Endometrium (tissue), 2 donors: ENCODE data around the gene PFN4.
"Not testable (repeated sequence)": the region's sequence is repeated elsewhere in the genome, so short reads cannot be mapped to it uniquely, and the experiment has no call there.

Source experiments
- FAIRE-seq: peaks from 2 replicates; lab custom pipeline; 2012; peaks lifted over from hg19 to GRCh38; lab: Jason Lieb, UNC
- donor health status: control.
- donor health status: control.

Gene PFN4

DNA sequence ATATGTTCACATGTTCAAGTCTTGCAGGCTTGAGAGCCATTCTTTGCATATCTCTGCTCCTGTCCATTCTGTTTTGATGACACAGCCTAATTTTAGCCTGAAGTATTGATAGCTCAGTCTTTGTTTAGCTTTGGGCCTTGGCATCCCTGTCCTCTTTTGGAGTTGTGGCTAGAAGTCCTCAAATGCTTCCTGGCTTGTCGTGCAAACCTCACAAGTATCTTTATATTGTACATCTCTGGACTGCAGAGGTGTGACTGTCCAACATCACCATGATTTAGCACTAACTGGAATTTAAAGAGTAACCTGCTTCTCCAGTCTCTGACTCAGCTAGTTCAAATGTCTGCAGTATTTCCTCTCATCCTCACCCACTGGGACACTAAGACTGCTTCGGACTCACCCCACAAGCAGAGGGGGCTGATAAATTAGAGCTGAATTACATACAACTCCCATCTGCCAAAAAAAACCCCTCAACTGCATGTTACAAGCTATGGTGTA, 11.7 kb downstream of the PFN4 start:
- FAIRE-seq: no peak

DNA sequence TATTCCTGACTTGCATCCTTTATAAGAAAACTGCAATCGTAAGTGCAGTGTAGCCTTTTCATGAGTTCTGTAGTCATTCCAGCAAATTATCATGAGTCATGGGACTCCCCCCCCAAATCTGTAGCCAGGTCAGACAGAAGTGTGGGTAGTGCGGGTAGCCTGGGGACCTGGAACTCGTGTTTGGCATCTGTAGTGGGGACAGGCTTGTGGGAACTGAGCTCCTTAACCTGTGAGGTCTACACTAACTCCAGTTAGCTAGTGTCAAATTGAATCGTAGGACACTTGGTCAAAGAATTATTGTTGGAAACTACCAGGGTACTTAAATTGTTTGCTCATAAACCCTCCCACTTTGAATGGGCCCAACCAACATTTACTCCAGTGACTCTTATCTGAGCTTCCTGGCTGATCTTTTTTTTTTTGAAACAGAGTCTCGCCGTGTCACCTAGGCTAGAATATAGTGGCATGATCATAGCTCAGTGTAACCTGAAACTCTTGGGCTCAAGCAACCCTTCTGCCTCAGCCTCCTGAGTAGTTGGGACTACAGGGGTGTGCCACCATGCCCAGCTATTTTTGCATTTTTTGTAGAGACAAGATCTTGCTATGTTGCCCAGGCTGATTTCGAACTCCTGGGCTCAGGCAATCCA, 12.4 kb downstream of the PFN4 start:
- no peak for FAIRE-seq

DNA sequence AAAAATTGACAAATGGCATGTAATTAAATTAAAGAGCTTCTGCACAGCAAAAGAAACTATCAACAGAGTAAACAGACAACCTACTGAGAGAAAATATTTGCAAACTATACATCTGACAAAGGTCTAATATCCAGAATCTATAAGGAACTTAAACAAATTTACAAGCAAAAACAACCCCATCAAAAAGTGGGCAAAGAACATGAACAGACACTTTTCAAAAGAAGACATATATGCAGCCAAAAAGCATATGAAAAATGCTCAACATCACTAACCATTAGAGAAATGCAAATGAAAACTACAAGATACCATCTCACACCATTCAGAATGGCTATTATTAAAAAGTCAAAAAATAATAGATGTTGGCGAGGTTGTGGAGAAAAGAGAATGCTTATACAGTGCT, 13.7 kb downstream of the PFN4 start:
- FAIRE-seq: not testable (repeated sequence)

DNA sequence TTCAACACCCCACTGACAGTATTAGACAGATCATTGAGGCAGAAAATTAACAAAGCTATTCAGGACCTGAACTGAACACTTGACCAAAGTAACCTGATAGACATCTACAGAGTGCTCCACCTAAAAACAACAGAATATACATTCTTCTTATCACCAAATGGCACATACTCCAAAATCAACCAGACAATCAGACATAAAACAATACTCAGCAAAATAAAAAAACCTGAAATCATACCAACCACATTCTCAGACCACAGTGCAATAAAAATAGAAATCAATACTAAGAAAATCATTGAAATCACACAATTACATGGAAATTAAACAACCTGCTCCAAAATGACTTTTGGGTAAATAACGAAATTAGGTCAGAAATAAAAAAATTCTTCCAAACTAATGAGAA, 15.8 kb downstream of the PFN4 start:
- FAIRE-seq: no peak

DNA sequence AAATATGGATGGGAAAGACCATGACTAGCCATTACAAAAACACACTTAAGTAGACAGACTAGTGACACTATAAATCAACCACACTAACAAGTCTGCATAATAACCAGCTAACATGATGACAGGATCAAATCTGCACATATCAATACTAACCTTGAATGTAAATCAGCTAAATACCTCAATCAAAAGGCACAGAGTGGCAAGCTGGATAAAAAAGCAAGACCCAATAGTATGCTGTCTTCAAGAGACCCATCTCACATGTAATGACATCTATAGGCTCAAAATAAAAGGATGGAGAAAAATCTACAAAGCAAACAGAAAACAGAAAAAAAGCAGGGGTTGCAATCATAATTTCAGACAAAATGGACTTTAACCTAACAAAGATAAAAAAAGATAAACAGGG, 16.3 kb downstream of the PFN4 start:
- FAIRE-seq: no peak

DNA sequence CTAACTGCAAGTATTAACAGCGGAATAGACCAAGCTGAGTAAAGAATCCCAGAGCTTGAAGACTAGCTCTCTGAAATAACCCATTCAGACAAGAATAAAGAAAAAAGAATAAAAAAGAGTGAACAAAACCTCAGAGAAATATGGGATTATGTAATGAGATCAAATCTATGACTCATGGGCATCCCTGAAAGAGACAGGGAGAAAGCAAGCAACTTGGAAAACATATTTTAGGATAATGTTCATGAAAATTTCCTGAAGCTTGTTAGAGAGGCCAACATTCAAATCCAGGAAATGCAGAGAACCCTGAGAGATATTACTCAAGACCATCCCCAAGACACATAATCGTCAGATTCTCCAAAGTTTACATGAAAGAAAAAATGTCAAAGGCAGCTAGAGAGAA, 17.3 kb downstream of the PFN4 start:
- FAIRE-seq: no peak

DNA sequence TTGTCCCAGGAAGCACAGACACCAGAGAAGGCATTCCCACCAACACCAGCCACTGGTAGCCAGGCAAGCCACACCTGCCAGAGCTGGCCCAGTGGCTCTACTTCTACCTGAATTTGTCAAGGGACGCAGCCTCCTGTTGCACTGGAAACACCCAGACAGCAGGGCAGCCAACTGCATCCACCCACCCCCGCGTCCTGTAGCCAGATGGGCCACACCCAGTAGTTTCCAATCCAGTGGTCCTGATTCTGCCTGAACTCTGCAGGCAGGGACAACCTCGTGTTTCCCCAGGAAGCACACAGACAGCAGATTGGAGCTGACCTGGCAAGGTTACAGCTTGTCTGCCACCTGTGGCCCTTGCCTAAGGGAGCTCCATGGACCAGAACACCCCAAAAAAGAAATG, 18.2 kb downstream of the PFN4 start:
- FAIRE-seq: no peak

DNA sequence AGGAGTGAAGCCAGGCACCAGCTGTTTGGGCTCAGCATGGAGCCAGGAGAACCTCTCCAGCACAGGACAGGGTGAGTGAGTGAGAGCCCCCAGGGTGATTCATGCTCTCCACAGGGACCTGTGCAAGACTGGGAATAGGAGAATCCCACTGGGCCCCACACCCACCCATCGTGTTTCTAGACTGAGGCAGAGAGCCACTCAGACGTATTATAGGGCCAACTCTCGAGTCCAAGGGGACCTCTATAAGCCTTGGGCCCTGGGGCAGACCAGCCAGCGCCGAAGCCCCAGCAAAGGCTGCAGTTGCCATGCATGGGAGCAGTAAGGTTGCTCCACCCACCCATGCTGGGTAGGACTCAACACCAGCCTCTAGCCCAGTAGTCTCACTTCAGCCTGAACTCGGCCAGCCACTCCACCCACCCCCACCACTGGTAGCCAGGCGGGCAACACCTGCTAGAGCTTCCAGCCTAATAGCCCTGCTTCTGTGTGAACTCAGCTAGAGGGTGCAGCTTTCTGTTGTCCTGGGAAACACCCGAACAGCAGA, 19.0 kb downstream of the PFN4 start:
- no peak for FAIRE-seq

DNA sequence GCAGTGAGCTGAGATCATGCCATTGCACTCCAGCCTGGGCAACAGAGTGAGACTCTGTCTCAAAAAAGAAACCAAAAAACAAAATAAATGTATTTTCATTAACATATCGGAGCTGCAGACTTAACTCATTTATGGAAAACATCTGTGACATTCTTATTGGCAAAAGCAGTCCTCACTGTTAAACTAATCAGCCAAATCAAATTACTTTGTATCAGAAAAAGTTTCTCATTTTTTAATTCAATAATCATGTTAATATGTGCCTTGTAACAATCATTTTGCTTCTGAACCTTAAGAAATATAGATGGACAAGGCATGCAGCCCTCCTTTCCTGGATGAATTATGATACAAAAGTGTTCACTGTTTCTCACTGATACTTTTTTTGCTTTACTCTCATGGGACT, 20.5 kb downstream of the PFN4 start:
- FAIRE-seq: no peak

DNA sequence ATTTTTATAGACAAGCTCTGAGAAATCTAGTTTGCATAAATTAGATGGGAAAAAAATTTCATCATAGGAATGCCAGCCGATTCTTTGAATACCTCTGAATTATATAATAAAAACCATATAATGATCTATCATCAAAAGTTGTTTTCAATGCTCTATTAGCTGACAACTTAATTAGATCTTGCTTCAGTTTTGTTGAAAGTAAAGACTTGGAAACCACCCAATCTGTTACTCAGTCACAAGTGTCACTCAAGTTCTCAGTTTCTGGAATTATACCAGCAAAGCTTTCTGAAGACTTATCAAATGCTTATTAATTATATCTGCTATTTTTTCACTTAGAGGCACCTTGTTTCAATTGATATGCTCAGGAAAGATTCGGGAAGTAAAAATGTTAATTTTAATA, 21.1 kb downstream of the PFN4 start:
- FAIRE-seq: no peak

DNA sequence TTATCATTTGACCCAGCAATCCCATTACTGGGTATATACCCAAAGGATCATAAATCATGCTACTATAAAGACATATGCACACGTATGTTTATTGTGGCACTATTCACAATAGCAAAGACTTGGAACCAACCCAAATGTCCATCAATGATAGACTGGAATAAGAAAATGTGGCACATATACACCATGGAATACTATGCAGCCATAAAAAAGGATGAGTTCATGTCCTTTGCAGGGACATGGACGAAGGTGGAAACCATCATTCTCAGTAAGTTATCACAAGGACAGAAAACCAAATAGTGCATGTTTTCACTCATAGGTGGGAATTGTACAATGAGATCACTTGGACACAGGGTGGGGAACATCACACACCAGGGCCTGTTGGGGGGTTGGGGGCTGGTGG, 22.4 kb downstream of the PFN4 start:
- FAIRE-seq: not testable (repeated sequence)

DNA sequence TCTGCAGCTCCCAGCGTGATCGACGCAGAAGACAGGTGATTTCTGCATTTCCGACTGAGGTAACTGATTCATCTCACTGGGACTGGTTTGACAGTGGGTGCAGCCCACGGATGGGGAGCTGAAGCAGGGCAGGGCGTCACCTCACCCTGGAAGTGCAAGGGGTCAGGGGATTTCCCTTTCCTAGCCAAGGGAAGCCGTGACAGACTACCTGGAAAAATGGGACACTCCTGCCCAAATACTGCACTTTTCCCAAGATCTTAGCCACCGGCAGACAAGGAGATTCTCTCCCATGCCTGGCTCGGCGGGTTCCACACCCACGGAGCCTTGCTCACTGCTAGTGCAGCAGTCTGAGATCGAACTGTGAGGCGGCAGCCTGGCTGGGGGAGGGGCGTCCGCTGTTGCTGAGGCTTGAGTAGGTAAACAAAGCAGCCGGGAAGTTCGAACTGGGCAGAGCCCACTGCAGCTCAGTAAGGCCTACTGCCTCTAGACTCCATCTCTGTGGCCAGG, 27.9 kb downstream of the PFN4 start:
- FAIRE-seq: not testable (repeated sequence)

DNA sequence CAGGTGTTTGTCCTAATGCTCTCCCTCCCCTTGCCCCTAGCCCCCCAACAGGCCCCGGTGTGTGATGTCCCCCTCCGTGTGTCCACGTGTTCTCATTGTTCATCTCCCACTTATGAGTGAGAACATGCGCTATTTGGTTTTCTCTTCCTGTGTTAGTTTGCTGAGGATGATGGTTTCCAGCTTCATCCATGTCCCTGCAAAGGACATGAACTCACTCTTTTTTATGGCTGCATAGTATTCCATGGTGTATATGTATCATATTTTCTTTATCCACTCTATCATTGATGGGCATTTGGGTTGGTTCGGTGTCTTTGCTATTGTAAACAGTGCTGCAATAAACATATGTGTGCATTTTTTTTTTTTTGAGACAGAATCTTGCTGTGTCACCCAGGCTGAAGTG, 29.9 kb downstream of the PFN4 start:
- FAIRE-seq: not testable (repeated sequence)

DNA sequence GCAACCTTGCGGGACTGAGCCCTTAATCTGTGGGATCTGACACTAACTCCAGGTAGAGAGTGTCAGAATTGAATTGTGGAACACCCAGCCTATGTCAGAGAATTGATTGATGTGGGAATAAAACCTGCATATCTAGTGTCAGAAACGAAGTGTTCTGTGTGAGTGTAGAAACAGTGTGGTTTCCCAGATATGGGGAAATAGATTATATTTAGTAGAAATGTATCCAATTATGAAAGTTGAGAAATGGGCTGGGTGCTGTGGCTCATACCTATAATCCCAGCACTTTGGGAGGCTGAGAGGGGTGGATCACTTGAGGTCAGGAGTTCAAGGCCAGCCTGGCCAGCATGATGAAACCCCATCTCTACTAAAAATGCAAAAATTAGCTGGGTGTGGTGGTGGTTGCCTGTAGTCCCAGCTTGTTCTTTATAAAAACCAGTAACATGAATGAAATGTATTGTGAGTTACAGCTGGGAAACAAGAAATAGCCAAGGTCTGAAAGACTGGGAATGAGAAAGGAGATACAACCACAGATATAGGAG, 34.2 kb downstream of the PFN4 start:
- no peak for FAIRE-seq

DNA sequence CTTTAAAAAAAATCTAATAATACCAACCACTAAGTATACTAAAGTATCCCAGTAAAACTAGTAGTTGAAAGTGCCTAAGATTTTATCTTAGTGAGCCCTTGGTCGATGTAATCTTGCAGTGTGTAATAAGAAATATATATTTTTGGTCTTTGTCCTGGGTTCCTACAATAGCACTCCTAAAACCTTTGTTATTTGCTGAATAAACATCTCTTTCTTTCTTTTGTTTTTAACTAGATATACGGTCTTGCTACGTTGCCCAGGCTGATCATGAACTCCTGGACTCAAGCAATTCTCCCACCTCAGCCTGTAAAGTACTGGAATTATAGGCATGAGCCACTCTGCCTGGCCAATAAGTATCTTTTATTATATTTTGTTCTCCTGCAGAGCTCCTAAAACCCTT, 36.1 kb downstream of the PFN4 start:
- FAIRE-seq: no peak

DNA sequence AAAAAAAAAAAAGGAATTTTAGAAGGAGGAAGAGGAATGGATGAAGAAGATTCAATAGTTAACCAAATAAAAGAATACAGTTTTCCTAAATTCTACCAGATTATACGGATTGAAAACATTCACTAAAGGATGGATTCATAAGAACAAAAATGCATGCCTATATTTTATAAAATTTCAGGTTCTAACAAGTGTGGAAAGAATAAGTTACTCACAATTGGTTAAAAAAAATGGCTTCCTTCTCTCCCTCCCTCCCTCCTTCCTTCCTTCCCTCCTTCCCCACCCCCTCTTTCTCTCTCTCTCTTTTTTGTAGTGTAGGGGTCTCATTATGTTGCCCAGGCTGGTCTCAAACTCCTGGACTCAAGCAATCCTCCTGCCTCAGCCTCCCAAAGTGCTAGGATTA, 36.9 kb downstream of the PFN4 start:
- no peak for FAIRE-seq

DNA sequence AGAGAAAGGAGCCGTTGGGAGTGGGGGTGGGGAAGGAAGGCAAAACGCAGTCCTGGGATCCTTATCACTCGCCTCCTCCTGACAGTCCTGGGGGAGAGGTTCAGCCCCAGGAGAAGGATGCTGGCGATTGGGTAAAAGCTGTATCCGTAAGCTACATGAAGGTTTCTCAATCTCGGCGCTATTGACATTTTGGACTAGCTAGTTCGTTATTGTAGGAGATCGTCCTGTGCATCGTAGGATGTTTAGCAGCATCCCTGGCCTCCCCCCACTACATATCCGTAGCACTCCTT, 38.0 kb downstream of the PFN4 start:
- no peak for FAIRE-seq

DNA sequence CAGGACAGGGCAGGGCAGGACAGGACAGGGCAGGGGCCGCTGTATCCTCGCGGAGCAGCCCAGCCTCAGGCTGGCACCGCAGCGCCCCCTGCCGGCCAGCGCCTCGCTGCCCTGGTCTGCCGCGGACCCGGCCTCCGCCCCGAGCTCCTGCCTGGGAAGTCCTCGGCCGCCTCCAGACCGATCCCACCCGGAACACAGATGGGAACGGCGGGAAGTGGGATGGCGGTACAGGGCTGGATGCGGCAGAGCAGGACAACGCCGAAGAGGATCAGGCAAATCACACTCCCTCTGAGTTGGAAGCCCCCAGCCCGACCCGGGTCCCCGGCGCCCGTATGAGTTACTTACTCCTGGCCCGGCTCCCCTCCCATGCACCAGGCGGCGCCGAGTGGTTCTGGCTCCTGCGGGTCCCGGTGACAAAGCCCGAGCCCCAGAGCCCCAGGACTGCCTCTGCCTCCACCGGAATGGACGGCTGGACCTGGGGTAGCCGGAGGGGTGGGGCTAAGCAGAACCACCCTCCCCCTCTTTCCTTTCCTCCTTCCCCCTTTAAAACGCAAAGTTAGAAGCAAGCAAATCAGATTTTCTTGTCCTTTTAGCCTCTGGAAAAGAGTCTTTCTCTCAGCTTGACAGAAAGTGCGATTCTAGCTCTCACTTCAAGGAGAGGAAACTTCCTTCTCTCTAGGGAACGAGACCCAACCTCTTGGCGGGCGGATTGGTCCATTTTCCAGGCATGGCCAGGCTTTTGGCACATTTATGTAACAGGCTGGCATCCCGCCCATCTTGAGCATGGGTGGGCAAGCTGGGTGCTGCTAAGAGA, 38.5 kb downstream of the PFN4 start, which contains the start of gene TP53I3:
TP53I3 (minus strand) TSS at position 449 of the 814 bp plus-strand sequence. CDS start 508 bp downstream, outside the sequence.
- no peak for FAIRE-seq

DNA sequence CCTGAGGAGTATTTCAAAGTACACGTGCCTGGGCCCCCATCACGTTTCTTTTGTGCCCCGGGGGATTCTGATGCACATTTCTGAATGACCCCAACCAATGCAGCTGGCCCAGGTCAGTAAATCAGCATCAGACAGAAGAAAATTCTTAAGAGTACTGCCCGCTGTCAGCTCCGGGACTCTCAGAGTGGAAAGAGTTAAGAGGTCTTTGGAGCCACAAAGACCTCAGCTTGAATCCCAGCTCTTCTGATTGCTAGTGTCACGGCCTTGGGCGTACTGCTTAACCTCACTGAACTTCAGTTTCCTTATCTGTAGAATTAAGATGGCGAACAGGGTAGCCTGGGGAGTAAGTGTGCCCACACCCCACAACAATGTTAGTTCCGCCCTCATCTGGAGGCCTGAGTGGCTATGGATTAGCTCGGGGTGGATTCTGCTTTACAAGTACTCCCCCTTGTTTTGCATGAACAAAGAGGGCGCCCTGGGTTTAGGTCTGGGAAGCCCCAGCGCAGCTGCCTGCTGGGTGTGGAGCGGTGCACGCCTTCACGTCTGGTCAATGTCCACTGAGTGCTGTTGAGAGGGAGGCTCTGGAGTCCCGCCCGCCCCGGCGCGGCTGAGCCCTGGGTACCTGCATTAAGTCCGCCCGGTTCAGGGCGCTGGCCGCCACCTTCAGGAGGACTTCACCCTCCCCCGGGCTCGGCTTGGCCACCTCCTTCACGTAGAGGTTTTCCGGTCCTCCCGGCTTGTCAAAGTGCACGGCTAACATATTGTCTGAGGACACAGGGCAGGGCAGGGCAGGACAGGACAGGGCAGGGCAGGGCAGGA, 39.4 kb downstream of the PFN4 start:
- no peak for FAIRE-seq

DNA sequence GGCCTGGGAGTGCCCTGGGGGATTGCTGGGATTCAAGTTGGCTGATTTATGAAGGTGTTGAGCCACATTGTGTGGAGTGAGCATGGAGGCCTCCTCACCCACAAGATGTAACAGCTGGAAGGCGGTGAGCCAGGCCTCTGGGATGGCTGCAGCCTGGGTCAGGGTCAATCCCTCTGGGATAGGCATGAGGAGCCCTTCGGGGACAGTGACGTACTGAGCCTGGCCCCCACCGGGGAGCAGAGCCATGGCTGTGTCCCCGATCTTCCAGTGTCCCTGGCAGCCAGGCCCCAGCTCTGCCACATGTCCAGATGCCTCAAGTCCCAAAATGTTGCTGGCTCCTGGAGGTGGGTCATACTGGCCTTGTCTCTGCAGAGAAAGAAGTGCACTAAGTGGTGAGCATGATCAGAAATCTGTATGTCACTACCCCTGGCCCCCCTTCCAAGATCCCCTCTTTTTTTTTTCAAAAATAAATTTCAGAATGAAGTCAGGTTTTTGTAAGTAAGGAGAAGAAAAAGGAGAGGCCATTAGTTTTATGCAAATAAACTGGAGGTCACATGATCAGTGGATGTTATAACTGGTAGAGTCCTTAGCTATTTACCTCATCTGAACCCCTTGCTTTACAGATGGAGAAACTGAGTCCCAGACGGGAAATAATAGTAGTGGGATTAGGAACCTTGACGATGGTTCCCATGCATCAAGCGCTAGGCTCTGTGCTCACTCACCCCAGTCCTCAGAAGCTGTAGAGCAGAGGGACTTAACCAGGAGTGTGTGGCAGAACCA, 40.2 kb downstream of the PFN4 start:
- no peak for FAIRE-seq

DNA sequence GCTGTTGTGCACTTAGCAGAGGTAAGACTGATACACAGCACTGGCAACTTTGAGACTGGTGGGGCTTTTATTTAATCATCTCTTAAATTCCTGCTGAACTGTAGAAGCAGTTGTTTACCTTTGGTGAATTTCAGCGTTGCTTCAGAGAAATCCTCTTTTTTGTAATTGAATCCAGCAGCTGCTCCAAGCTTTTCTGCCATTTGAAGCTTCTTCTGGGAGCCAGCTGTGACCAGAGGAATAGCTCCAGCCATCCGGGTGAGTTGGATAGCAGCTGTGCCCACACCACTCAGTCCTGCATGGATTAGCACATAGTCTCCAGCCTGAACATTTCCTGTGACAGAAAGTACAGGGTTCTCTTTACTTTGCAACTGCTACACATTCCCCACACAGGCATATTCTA, 42.4 kb downstream of the PFN4 start:
- no peak for FAIRE-seq
